Esophagus muscularis mucosa (tissue), 3 donors: ENCODE data around the gene RNGTT.

Source experiments
- CTCF ChIP-seq, 3 experiments: fragments of 200-600 bp in 2 of 3; fragments of 450-650 bp in 1 of 3; sonication (generic) in 2 of 3; IDR thresholded peaks; one replicate each; pipeline ENCODE4 v1.5.1; 2017 to 2019; ENCODE audit warnings: antibody characterized with exemption in 3 of 3, mild to moderate bottlenecking in 2 of 3, moderate library complexity in 1 of 3
- POLR2A ChIP-seq: fragments of 450-650 bp; IDR thresholded peaks from one replicate; pipeline ENCODE4 v1.6.1; 2017; ENCODE audit warnings: antibody characterized with exemption, moderate library complexity, mild to moderate bottlenecking, low read depth
- POLR2AphosphoS5 ChIP-seq, 2 donors: sonication (generic); formaldehyde crosslinking; IDR thresholded peaks; one replicate each; pipeline ENCODE4 v1.6.1; 2017; ENCODE audit warnings: antibody characterized with exemption in 2 of 2

DNA sequence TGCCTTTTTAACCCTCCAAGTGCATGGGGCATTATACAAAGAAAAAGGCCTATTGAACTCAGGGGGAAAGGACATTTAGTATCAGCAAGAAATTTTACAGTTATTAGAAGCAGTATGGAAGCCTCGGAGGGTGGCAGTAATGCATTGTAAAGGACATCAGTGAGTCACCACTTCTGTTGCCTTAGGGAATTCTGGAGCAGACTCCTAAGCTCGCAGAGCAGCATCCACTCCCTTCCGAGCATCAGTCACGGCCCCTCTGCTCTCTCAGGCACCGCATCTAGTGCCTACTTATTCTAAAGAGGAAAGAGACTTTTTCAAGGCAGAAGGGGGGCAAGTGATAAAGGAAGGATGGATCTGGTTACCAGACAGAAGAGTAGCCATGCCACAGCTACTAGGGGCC, 296.5 kb downstream of the RNGTT start:
- TF ChIP-seq CTCF (IDR thresholded peaks at IDR 0.05) (no peak), POLR2A (no peak), POLR2AphosphoS5 (IDR thresholded peaks at IDR 0.05) (no peak)
